HCT116 (cell line): ENCODE data around the gene BTBD9. TPM values are rescaled to one million over a fixed set of nuclear protein-coding genes. Genes with fewer than 3 reads are reported as not detected.

ENCODE experiments used
- ATAC-seq: fragments of 200-7000 bp; cut with Tn5 transposase; 2 replicates; pipeline ENCODE4 v1.9.1; 2020; ENCODE audit warnings: mild to moderate bottlenecking, moderate library complexity
- BruUV-seq: library from RNA; stranded (reverse); fragments of 400-500 nt; replicated peaks from 2 replicates; lab custom pipeline; 2021; lab: Mats Ljungman, UMichigan
- CTCF ChIA-PET: fragments of 300-600 bp; sonication (Branson Sonifier 250); formaldehyde crosslinking; loops from one replicate; lab custom pipeline; 2021; ENCODE audit warnings: antibody characterized with exemption; lab: Charles Lee
- POLR2A ChIA-PET: fragments of 300-600, 350-600 bp; sonication (Branson Sonifier 250); formaldehyde crosslinking; loops from one replicate; lab custom pipeline; 2021; ENCODE audit warnings: antibody characterized with exemption; lab: Charles Lee
- RAD21 ChIA-PET, 2 experiments: fragments of 300-600 bp; sonication (Branson Sonifier 250); formaldehyde crosslinking; loops; one replicate each; lab custom pipeline; 2023; ENCODE audit warnings: low total read pairs in 2 of 2; ENCODE audit not compliant: uncharacterized antibody in 2 of 2, unreplicated experiment in 2 of 2, low non-redundant PET in 1 of 2; lab: Charles Lee
- DNase-seq: peaks from one replicate; pipeline ENCODE4 v3.0.0-alpha.2; 2010; ENCODE audit warnings: low read depth, low spot score
- H2AFZ ChIP-seq: fragments of 200-600 bp; shearing (Covaris generic), sonication (generic); 2 replicates; pipeline ENCODE4 v1.6.1; 2017; ENCODE audit warnings: low read depth, mixed run types, mixed read lengths, antibody characterized with exemption, low read length; ENCODE audit not compliant: poor library complexity, severe bottlenecking
- H3K27ac ChIP-seq: 2 replicates; pipeline ENCODE4 v1.5.1; 2012; ENCODE audit warnings: low read depth, low read length
- H3K27me3 ChIP-seq: fragments of 200-600 bp; sonication (generic); 2 replicates; pipeline ENCODE4 v1.6.1; 2016; ENCODE audit warnings: mixed run types, low read length, mixed read lengths; ENCODE audit not compliant: insufficient read depth
- H3K36me3 ChIP-seq, 2 experiments: fragments of 200-500 bp in 1 of 2; fragments of 200-600 bp in 1 of 2; sonication (Bioruptor generic) in 1 of 2; sonication (generic) in 1 of 2; 2 replicates each; pipeline versions ENCODE4 v1.5.1 to v1.6.1; 2014 to 2016; ENCODE audit warnings: low read length in 2 of 2, inconsistent platforms in 1 of 2, mixed read lengths in 1 of 2, mixed run types in 1 of 2; ENCODE audit not compliant: insufficient read depth in 2 of 2, control insufficient read depth in 1 of 2
- H3K4me1 ChIP-seq, 2 experiments: fragments of 200-600 bp in 1 of 2; sonication (generic) in 1 of 2; 2 replicates each; pipeline versions ENCODE4 v1.5.1 to v1.6.1; 2012 to 2017; ENCODE audit warnings: low read length in 2 of 2, inconsistent platforms in 1 of 2, mild to moderate bottlenecking in 1 of 2, mixed read lengths in 1 of 2, mixed run types in 1 of 2, moderate library complexity in 1 of 2; ENCODE audit not compliant: insufficient read depth in 2 of 2, control insufficient read depth in 1 of 2
- H3K4me2 ChIP-seq: fragments of 200-600 bp; sonication (generic); 2 replicates; pipeline ENCODE4 v1.6.1; 2017; ENCODE audit warnings: mixed run types, low read length, mixed read lengths
- H3K4me3 ChIP-seq, 2 experiments: fragments of 200-600 bp in 1 of 2; sonication (generic) in 1 of 2; replicated peaks in 1 of 2; 2 replicates each; pipeline ENCODE4 v1.5.1; 2011 to 2016; ENCODE audit warnings: low read length in 2 of 2, control low read depth in 1 of 2, low read depth in 1 of 2, mild to moderate bottlenecking in 1 of 2, mixed read lengths in 1 of 2, mixed run types in 1 of 2
- H3K79me2 ChIP-seq: fragments of 200-600 bp; sonication (generic); 2 replicates; pipeline ENCODE4 v1.6.1; 2017; ENCODE audit warnings: mild to moderate bottlenecking, mixed run types, low read length, moderate library complexity, mixed read lengths; ENCODE audit not compliant: insufficient read depth
- H3K9ac ChIP-seq: fragments of 200-600 bp; sonication (generic); 2 replicates; pipeline ENCODE4 v1.6.1; 2016; ENCODE audit warnings: low read length, mixed read lengths
- H3K9me2 ChIP-seq: fragments of 200-600 bp; sonication (generic), shearing (Covaris generic); 2 replicates; pipeline ENCODE4 v1.6.1; 2017; ENCODE audit warnings: mixed run types, mild to moderate bottlenecking, moderate library complexity; ENCODE audit not compliant: insufficient read depth
- H3K9me3 ChIP-seq, 2 experiments: fragments of 200-500 bp in 1 of 2; fragments of 200-600 bp in 1 of 2; sonication (Bioruptor generic) in 1 of 2; sonication (generic) in 1 of 2; 2 replicates each; pipeline ENCODE4 v1.6.1; 2014 to 2017; ENCODE audit warnings: low read length in 2 of 2, mixed read lengths in 2 of 2, inconsistent platforms in 1 of 2, low read depth in 1 of 2, mild to moderate bottlenecking in 1 of 2, mixed run types in 1 of 2, moderate library complexity in 1 of 2; ENCODE audit not compliant: control insufficient read depth in 1 of 2, insufficient read depth in 1 of 2
- H4K20me1 ChIP-seq: fragments of 200-600 bp; sonication (generic), shearing (Covaris generic); 2 replicates; pipeline ENCODE4 v1.6.1; 2017; ENCODE audit warnings: mixed run types, mild to moderate bottlenecking, moderate library complexity; ENCODE audit not compliant: insufficient read depth
- ELF1 ChIP-seq: IDR thresholded peaks from 2 replicates; pipeline ENCODE4 v1.6.1; 2012; ENCODE audit warnings: low read depth, borderline replicate concordance
- JUND ChIP-seq: IDR thresholded peaks from 2 replicates; pipeline ENCODE4 v1.6.1; 2012
- MAX ChIP-seq: IDR thresholded peaks from 2 replicates; pipeline ENCODE4 v1.6.1; 2012
- POLR2A ChIP-seq: IDR thresholded peaks from 2 replicates; pipeline ENCODE4 v1.7.0; 2011; ENCODE audit warnings: borderline replicate concordance; ENCODE audit not compliant: insufficient read depth, insufficient read length; ENCODE audit errors: extremely low read depth
- POLR2AphosphoS5 ChIP-seq: IDR thresholded peaks from 2 replicates; pipeline ENCODE4 v1.6.1; 2011; ENCODE audit warnings: mild to moderate bottlenecking, low read depth, low read length, moderate library complexity
- SIN3A ChIP-seq: IDR thresholded peaks from 2 replicates; pipeline ENCODE4 v1.6.1; 2012; ENCODE audit warnings: low read depth
- SP1 ChIP-seq: IDR thresholded peaks from 2 replicates; pipeline ENCODE4 v1.6.1; 2012; ENCODE audit warnings: low read depth
- YY1 ChIP-seq: IDR thresholded peaks from 2 replicates; pipeline ENCODE4 v1.6.1; 2011; ENCODE audit warnings: low read length, low read depth, moderate library complexity, mild to moderate bottlenecking; ENCODE audit not compliant: insufficient replicate concordance; ENCODE audit errors: extremely low read depth
- ZFX ChIP-seq: fragments of 450-650 bp; IDR thresholded peaks from 2 replicates; pipeline ENCODE4 v1.6.1; 2017
- intact Hi-C: fragments of 100-400 bp; cut with micrococcal nuclease; formaldehyde crosslinking; loops from 2 replicates; pipeline ENCODE4 v1.10.0; 2022
- total RNA-seq: library from RNA; stranded (reverse); gene quantifications from one replicate; pipeline ENCODE4 v1.2.1, GENCODE V29; 2021; ENCODE audit not compliant: unreplicated experiment
- TF ChIP-seq, protein P1 (sequence below): IDR thresholded peaks from 2 replicates; pipeline ENCODE4 v1.6.1; 2011; ENCODE audit warnings: mild to moderate bottlenecking, low read length, moderate library complexity; ENCODE audit not compliant: insufficient replicate concordance; ENCODE audit errors: extremely low read depth

The BTBD9 gene
- total RNA-seq, 1 experiment from 2014 or later = 10.9 TPM

DNA sequence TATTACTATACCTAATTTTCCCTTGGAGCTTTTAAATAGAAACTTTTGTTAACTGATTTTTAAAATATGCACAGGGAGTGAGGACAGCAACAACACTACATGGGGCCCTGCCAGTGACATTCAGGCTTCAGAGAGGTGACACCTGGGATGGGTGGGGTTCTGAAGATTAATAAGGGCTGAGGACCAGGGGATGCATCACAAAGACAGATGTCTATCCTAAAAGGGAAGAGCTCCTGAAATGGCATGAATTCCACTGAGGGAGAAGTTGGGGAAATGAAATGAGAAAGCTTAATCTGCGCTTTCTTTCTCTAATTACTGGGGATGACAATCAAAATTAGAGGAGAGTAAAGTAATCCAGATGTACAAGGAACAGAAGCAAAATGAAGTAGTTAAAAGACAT is 162.8 kb downstream of the BTBD9 start:
- no peaks in the 10 kb centered on the region for H4K20me1 ChIP-seq
- H3K4me1 ChIP-seq = no peaks in the 10 kb centered on the region
- no peaks in the 10 kb centered on the region for H3K9me3 ChIP-seq
- DNase-seq (no peak), ATAC-seq (no peak)
- no peak overlapping the region for H3K4me2 ChIP-seq
- intact Hi-C loops = no loop called here
- H2AFZ ChIP-seq = no peak overlapping the region
- TF ChIP-seq MAX = no peak
- no peak for TF ChIP-seq SIN3A
- TF ChIP-seq JUND = no peak
- TF ChIP-seq, protein P1, sequence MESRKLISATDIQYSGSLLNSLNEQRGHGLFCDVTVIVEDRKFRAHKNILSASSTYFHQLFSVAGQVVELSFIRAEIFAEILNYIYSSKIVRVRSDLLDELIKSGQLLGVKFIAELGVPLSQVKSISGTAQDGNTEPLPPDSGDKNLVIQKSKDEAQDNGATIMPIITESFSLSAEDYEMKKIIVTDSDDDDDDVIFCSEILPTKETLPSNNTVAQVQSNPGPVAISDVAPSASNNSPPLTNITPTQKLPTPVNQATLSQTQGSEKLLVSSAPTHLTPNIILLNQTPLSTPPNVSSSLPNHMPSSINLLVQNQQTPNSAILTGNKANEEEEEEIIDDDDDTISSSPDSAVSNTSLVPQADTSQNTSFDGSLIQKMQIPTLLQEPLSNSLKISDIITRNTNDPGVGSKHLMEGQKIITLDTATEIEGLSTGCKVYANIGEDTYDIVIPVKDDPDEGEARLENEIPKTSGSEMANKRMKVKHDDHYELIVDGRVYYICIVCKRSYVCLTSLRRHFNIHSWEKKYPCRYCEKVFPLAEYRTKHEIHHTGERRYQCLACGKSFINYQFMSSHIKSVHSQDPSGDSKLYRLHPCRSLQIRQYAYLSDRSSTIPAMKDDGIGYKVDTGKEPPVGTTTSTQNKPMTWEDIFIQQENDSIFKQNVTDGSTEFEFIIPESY = no peak
- no peak for TF ChIP-seq POLR2A
- H3K9ac ChIP-seq = no peak overlapping the region
- no peaks in the 10 kb centered on the region for H3K27me3 ChIP-seq
- no peaks in the 10 kb centered on the region for H3K9me2 ChIP-seq
- ChIA-PET RAD21 (no interaction called here), POLR2A (no interaction called here), CTCF (no interaction called here)
- H3K27ac ChIP-seq = no peak overlapping the region
- no peak overlapping the region for H3K4me3 ChIP-seq
- H3K79me2 ChIP-seq = no peaks in the 10 kb centered on the region
- H3K36me3 ChIP-seq = no peaks in the 10 kb centered on the region
- BruUV-seq = no TSS peak

GRCh38 chr6:38476141-38476540 is 163.6 kb downstream of the BTBD9 start:
- no TSS peak for BruUV-seq
- ATAC-seq (no peak), DNase-seq (no peak)
- ChIA-PET POLR2A (no interaction called here), RAD21 (no interaction called here), CTCF (interaction anchor here (1.5 kb wide), 1 partner anchor 18 kb away, joined by 5 read pairs; no protein-coding TSS in a partner anchor)
- Histone ChIP-seq H3K4me2 (no peak overlapping the region), H3K27me3 (no peaks in the 10 kb centered on the region), H3K4me3 (no peak overlapping the region), H3K9me2 (no peaks in the 10 kb centered on the region), H2AFZ (no peak overlapping the region), H3K9me3 (no peaks in the 10 kb centered on the region), H3K36me3 (no peaks in the 10 kb centered on the region), H3K4me1 (no peaks in the 10 kb centered on the region), H4K20me1 (no peaks in the 10 kb centered on the region), H3K79me2 (no peaks in the 10 kb centered on the region), H3K9ac (no peak overlapping the region), H3K27ac (no peak overlapping the region)
- no peak for TF ChIP-seq POLR2AphosphoS5
- TF ChIP-seq SP1 = no peak
- no peak for TF ChIP-seq ZFX
- no peak for TF ChIP-seq YY1
- TF ChIP-seq ELF1 = no peak
- intact Hi-C loops = no loop called here
